COR-L47 (cell line): ENCODE data around the gene AGAP4.
"Not testable (repeated sequence)": the region's sequence is repeated elsewhere in the genome, so short reads cannot be mapped to it uniquely, and the experiment has no call there.

Experiments used
- DNase-seq: peaks from one replicate; lab custom pipeline; 2025; lab: John Stamatoyannopoulos, UW

The AGAP4 gene

GRCh38 chr10:45790694-45791426 is 56.4 kb downstream of the AGAP4 start:
- DNase-seq, result not testable (repeated sequence)

GRCh38 chr10:45789991-45790390 is 57.3 kb downstream of the AGAP4 start:
- DNase-seq, result not testable (repeated sequence)

GRCh38 chr10:45787212-45787741 is 60.0 kb downstream of the AGAP4 start:
- DNase-seq, result not testable (repeated sequence)

- not testable (repeated sequence) for DNase-seq
These were observed 61.1 kb downstream of the AGAP4 start for GRCh38 chr10:45786217-45786616.
